NCI-H1436 (cell line): ENCODE results near the gene TMC4.

Experiments
- DNase-seq: peaks from one replicate; lab custom pipeline; 2025; lab: John Stamatoyannopoulos, UW

TMC4 gene

GRCh38 chr19:54129617-54129996, 43.4 kb downstream of the TMC4 start:
- DNase-seq: no peak

GRCh38 chr19:54128796-54129616, 44.0 kb downstream of the TMC4 start:
- DNase-seq: no peak

- DNase-seq: no peak
These were observed 44.6 kb downstream of the TMC4 start for GRCh38 chr19:54128441-54128725.

- DNase-seq: no peak
These were observed 45.1 kb downstream of the TMC4 start for GRCh38 chr19:54127688-54128440.

GRCh38 chr19:54125713-54126112, 47.2 kb downstream of the TMC4 start:
- DNase-seq: no peak

- no peak for DNase-seq
These were observed 48.6 kb downstream of the TMC4 start for GRCh38 chr19:54124393-54124792.

GRCh38 chr19:54123682-54124081, 49.3 kb downstream of the TMC4 start:
- no peak for DNase-seq

- DNase-seq: no peak
These were observed 51.7 kb downstream of the TMC4 start for GRCh38 chr19:54121259-54121658.

- DNase-seq: peak; percentile 99
These were observed 57.6 kb downstream of the TMC4 start, which contains the start of the genes PRPF31 and TFPT for GRCh38 chr19:54115109-54116063. PRPF31 (plus strand) TSS chr19:54115754; CDS start chr19:54118279, 2,525 bp downstream. TFPT (minus strand) TSS chr19:54115657; CDS start chr19:54115269, 388 bp downstream.

GRCh38 chr19:54114340-54115108, 58.4 kb downstream of the TMC4 start:
- DNase-seq: no peak
